Measurements from ENCODE around the gene LIMA1. TPM values are rescaled to one million over a fixed set of nuclear protein-coding genes. Genes with fewer than 3 reads are reported as not detected.

Gene LIMA1
- total RNA-seq, 4 donors from 2014 or later: 87.7 to 213 (median 152) TPM

GRCh38 chr12:50192236-50192635, 91.1 kb downstream of the LIMA1 start:
- Histone ChIP-seq H3K9me3 (no peaks in the 10 kb centered on the region), H3K27ac (peak overlapping the region in 1 of 4 donors; percentile 62), H3K4me1 (peaks cover 0 to 20% (median 12%) of the 10 kb centered on the region in 4 donors), H3K36me3 (peaks cover 0 to 35% (median 0%) of the 10 kb centered on the region in 3 donors), H3K27me3 (no peaks in the 10 kb centered on the region), H3K4me3 (no peak overlapping the region)
- WGBS, 2 donors: 94 to 97% methylated on average over 4 of the region's 4 CpGs
- TF ChIP-seq POLR2A (IDR thresholded peaks at IDR 0.05) (no peak), EP300 (IDR thresholded peaks at IDR 0.05) (no peak), CTCF (IDR thresholded peaks at IDR 0.05) (no peak)
- no peak for DNase-seq (ENCODE audit: low spot score in 2 of 2)

- 92 to 100% methylated on average over 1 of the region's 1 CpG for WGBS, 2 donors
- no peak overlapping the region for H3K4me3 ChIP-seq
- peaks cover 0 to 35% (median 0%) of the 10 kb centered on the region in 3 donors for H3K36me3 ChIP-seq
- H3K9me3 ChIP-seq: no peaks in the 10 kb centered on the region
- peaks cover 0 to 29% (median 23%) of the 10 kb centered on the region in 4 donors for H3K4me1 ChIP-seq
- H3K27ac ChIP-seq: no peak overlapping the region
- no peak for DNase-seq (ENCODE audit: low spot score in 2 of 2)
- no peaks in the 10 kb centered on the region for H3K27me3 ChIP-seq
- no peak for TF ChIP-seq EP300 (IDR thresholded peaks at IDR 0.05)
- TF ChIP-seq POLR2A (IDR thresholded peaks at IDR 0.05): no peak
- no peak for TF ChIP-seq CTCF (IDR thresholded peaks at IDR 0.05)
These were observed 92.5 kb downstream of the LIMA1 start for GRCh38 chr12:50190859-50191258.

- Histone ChIP-seq H3K27me3 (no peaks in the 10 kb centered on the region), H3K36me3 (peaks cover 0 to 24% (median 0%) of the 10 kb centered on the region in 3 donors), H3K4me1 (peaks cover 0 to 44% (median 27%) of the 10 kb centered on the region in 4 donors), H3K9me3 (no peaks in the 10 kb centered on the region), H3K4me3 (no peak overlapping the region), H3K27ac (peak overlapping the region in 2 of 4 donors; percentile 84 to 89)
- TF ChIP-seq EP300 (IDR thresholded peaks at IDR 0.05): no peak
- no peak for TF ChIP-seq CTCF (IDR thresholded peaks at IDR 0.05)
- TF ChIP-seq POLR2A (IDR thresholded peaks at IDR 0.05): no peak
- no peak for DNase-seq (ENCODE audit: low spot score in 2 of 2)
- WGBS, 2 donors: 80 to 85% methylated on average over 5 of the region's 5 CpGs
These were observed 94.3 kb downstream of the LIMA1 start for GRCh38 chr12:50188875-50189575.

- Histone ChIP-seq H3K36me3 (peaks cover 0 to 22% (median 0%) of the 10 kb centered on the region in 3 donors), H3K27me3 (no peaks in the 10 kb centered on the region), H3K4me1 (peaks cover 0 to 50% (median 27%) of the 10 kb centered on the region in 4 donors), H3K27ac (peak overlapping the region in 3 of 4 donors; percentile 59 to 89 (median 84)), H3K4me3 (no peak overlapping the region), H3K9me3 (no peaks in the 10 kb centered on the region)
- WGBS, 2 donors: 58 to 64% methylated on average over 4 of the region's 4 CpGs
- TF ChIP-seq EP300 (IDR thresholded peaks at IDR 0.05) (no peak), CTCF (IDR thresholded peaks at IDR 0.05) (no peak), POLR2A (IDR thresholded peaks at IDR 0.05) (no peak)
- DNase-seq (ENCODE audit: low spot score in 2 of 2): no peak
These were observed 95.0 kb downstream of the LIMA1 start for GRCh38 chr12:50188241-50188781.
